ENCODE data around the gene MFNG. TPM values are rescaled to one million over a fixed set of nuclear protein-coding genes. Genes with fewer than 3 reads are reported as not detected.

Gene MFNG
- total and polyA plus RNA-seq, 8 donors, result 1.5 to 10.5 (median 4.4) TPM

- H3K27ac ChIP-seq, result no peak overlapping the region
- no peak for TF ChIP-seq CTCF (IDR thresholded peaks at IDR 0.05)
- no peaks in the 10 kb centered on the region for H3K9me3 ChIP-seq
- DNase-seq (no peak), ATAC-seq (no peak), FAIRE-seq (no peak)
- intact Hi-C loops (cut with DNase I), result no loop called here
- no peak overlapping the region for H3K4me3 ChIP-seq
- 94 to 96% methylated on average over 10 of the region's 10 CpGs for WGBS, 2 donors
- no peaks in the 10 kb centered on the region for H3K4me1 ChIP-seq
- no peaks in the 10 kb centered on the region for H3K27me3 ChIP-seq
- H3K36me3 ChIP-seq, result peaks cover 0 to 3% (median 0%) of the 10 kb centered on the region in 3 donors
These were observed 3.8 kb upstream of the MFNG start for GRCh38 chr22:37489983-37490382.

- H3K27me3 ChIP-seq, result no peaks in the 10 kb centered on the region
- intact Hi-C loops (cut with DNase I), result no loop called here
- no peak for ATAC-seq
- FAIRE-seq, result no peak
- no peak for TF ChIP-seq CTCF (IDR thresholded peaks at IDR 0.05)
- H3K27ac ChIP-seq, result no peak overlapping the region
- peaks cover 0 to 3% (median 0%) of the 10 kb centered on the region in 3 donors for H3K36me3 ChIP-seq
- peak in 2 of 6 donors; percentile 55 to 68 for DNase-seq
- 73 to 75% methylated on average over 15 of the region's 15 CpGs for WGBS, 2 donors
- no peaks in the 10 kb centered on the region for H3K9me3 ChIP-seq
- H3K4me1 ChIP-seq, result no peaks in the 10 kb centered on the region
- no peak overlapping the region for H3K4me3 ChIP-seq
These were observed 2.4 kb upstream of the MFNG start for GRCh38 chr22:37488337-37489135.

- no peak for DNase-seq
- Histone ChIP-seq H3K27me3 (no peaks in the 10 kb centered on the region), H3K36me3 (peaks cover 0 to 3% (median 0%) of the 10 kb centered on the region in 3 donors), H3K4me1 (no peaks in the 10 kb centered on the region), H3K27ac (no peak overlapping the region), H3K4me3 (no peak overlapping the region), H3K9me3 (no peaks in the 10 kb centered on the region)
- WGBS, 2 donors, result 70 to 76% methylated on average over 4 of the region's 4 CpGs
- FAIRE-seq, result no peak
- no peak for TF ChIP-seq CTCF (IDR thresholded peaks at IDR 0.05)
- intact Hi-C loops (cut with DNase I), result no loop called here
- ATAC-seq, result no peak
These were observed 1.4 kb upstream of the MFNG start for GRCh38 chr22:37487571-37487970.

GRCh38 chr22:37487129-37487528, 945 bp upstream of the MFNG start:
- no peaks in the 10 kb centered on the region for H3K36me3 ChIP-seq
- intact Hi-C loops (cut with DNase I), result no loop called here
- no peaks in the 10 kb centered on the region for H3K27me3 ChIP-seq
- TF ChIP-seq CTCF (IDR thresholded peaks at IDR 0.05), result no peak
- ATAC-seq (no peak), DNase-seq (peak in 2 of 6 donors; percentile 26 to 47), FAIRE-seq (no peak)
- no peak overlapping the region for H3K27ac ChIP-seq
- no peaks in the 10 kb centered on the region for H3K9me3 ChIP-seq
- H3K4me3 ChIP-seq, result no peak overlapping the region
- H3K4me1 ChIP-seq, result no peaks in the 10 kb centered on the region
- 76 to 80% methylated on average over 10 of the region's 10 CpGs for WGBS, 2 donors

All from pancreas (tissue), 10 donors.